GM21367 (cell line): Measurements from ENCODE around the gene DENND5B.
"Not testable (repeated sequence)": the region's sequence is repeated elsewhere in the genome, so short reads cannot be mapped to it uniquely, and the experiment has no call there.

Source experiments
- ATAC-seq: cut with Tn5 transposase; IDR thresholded peaks from one replicate; pipeline ENCODE4 v1.9.1; 2021; ENCODE audit not compliant: unreplicated experiment

Gene DENND5B

DNA sequence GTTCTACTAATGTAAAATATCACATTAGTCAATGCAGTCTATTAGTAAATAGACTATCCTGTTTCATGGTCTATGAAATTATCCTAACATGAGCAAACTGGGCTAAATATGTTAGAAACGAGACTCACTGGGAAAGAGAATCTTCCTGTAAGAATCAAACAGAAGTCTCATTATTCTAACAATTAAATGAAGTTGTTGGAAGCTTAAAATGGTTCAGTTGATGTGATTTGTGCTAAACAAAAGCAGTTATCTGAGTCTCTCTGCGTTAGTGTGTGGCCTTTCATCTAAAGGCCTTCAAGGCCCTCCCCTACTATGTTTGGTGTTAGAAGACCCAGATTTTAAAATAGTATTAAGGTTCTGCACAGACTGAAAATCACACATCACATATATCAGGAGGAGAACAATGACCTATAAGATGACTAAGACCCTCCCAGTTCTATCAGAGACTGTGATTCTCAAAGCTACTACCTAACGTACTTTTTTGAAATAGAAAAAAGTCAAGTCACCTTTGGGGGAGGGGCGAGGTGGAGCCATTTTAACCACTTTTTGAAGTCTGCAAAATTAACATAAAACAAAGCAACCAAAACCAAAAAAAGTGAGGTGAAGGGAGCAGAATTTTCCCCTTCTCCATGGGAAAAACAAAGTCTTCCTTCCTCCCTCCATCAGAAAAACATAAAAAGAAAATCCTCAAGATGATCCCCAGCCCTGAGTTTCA is 82.3 kb downstream of the DENND5B start:
- ATAC-seq, result no peak

DNA sequence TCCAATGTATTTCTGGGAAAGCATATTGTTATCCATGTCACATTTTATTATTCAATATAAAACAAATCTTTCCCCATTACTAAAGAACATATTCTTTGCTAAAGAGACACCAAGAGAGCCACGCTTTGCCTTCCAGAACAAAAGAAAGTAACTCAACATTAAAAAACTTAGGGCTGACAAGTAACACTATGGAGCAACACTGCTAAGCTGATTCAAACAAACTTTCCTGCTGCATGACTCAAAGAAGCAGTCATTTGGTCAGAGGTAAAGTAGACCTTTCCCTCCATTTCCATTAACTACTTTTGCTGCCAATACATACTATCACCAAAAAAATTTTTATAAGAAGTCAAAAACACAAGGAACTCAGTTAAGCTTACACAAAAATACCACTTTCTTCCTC is 83.0 kb downstream of the DENND5B start:
- ATAC-seq, result no peak

- ATAC-seq, result no peak
Measured at GRCh38 chr12:31506515-31507306, 84.2 kb downstream of the DENND5B start.

GRCh38 chr12:31504625-31505222 is 86.2 kb downstream of the DENND5B start:
- ATAC-seq, result no peak

- ATAC-seq, result not testable (repeated sequence)
Measured at GRCh38 chr12:31501014-31501413, 89.9 kb downstream of the DENND5B start.

DNA sequence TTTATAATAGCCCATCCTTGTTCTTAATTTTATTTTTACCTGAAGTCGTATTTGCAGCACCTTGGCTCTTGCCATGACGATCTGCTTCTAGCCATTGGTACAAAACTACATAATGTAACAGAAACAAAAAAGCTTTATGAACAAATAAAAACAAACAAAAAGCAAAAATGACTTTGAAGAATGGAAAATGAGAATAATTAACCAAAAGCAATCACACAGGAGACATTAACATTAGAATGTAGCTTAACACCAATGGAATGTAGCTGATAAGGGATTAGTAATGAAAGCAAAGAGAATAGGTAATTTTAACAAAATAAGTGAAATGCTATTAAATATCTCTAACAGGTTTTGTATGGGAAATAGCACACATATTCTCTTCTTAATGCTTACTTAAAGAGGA is 91.4 kb downstream of the DENND5B start:
- no peak for ATAC-seq

DNA sequence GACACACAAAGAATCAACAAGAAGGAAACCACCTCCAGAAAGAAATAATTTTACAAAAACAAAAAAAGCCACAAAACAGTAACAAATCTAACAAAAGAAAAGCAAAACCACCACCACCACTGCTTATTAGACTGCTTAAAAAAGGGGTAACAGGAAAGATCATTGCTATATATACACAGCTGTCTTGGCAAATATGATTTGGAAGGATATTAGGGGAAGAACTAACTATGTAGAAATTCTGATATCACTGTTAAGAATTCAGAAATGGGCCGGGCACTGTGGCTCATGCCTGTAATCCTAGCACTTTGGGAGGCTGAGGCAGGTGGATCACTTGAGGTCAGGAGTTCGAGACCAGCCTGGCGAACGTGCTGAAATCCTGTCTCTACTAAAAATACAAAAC is 92.5 kb downstream of the DENND5B start:
- no peak for ATAC-seq

- no peak for ATAC-seq
Measured at GRCh38 chr12:31496257-31496656, 94.7 kb downstream of the DENND5B start.

DNA sequence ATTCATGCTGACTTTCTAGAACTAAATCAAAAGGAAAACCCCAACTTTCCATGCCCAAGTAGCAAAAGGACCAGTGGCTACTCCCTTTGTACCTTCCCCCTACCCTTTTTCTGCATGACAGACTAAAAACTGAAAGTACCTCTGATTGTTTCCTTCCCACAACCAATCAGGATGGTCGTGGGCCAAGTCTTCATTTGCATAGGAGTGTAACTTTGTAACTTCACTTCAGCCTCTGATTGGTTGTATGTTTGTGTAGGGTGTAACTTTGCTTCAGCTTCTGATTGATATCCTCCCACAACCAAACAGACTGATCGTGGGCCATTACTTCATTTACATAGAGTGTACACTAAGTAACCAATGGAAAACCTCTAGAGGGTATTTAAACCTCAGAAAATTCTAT is 96.5 kb downstream of the DENND5B start:
- no peak for ATAC-seq

DNA sequence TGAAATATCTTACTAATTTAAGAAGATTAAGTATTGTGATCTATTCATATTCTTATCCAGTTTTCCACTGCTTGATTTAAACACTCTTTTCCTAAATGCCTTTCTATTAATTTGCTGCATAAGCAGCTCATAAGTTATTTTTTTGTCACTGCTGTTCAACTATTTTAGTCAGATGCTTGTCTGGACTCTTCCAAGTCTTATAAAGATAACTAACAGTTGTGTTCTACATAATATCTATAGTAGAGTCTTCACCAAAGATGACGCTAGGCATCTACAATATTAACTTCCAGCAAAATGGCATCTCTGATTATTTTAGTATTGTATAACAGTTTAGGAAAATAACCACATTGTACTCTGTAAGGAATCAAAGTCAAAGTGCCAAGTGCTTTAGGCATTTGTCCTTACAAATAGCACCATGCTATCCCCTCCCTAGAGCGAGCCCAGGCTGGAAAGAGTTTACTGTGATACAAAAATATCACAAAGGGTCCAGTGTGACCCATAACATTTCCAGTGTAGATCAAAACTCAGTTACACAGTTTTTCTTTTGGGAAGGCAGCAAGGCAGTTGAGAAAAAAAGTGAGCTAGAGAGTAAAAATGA is 98.2 kb downstream of the DENND5B start:
- ATAC-seq, result no peak

GRCh38 chr12:31491841-31492598 is 98.9 kb downstream of the DENND5B start:
- no peak for ATAC-seq

DNA sequence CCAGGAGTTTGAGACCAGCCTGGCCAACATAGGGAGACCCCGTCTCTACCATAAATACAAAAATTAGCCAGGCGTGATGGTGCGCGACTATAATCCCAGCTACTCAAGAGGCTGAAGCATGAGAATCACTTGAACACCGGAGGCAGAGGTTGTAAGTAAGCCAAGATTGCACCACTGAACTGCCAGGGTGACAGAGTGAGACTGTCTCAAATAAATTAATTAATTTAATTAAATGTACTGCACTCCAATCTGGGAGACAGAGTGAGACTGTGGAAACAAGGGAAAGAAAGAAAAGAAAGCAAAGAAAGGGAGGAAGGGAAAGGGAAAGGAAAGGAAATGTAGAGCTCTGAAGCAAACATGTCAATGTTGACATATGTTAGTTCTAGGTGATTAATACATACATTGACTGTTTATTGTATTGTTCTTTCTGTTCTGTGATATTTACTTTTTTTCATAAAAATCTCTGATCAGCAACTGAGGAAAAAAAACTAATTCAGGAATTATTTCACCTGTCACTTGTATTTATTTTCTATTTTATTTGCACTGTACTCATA is 99.6 kb downstream of the DENND5B start:
- no peak for ATAC-seq

DNA sequence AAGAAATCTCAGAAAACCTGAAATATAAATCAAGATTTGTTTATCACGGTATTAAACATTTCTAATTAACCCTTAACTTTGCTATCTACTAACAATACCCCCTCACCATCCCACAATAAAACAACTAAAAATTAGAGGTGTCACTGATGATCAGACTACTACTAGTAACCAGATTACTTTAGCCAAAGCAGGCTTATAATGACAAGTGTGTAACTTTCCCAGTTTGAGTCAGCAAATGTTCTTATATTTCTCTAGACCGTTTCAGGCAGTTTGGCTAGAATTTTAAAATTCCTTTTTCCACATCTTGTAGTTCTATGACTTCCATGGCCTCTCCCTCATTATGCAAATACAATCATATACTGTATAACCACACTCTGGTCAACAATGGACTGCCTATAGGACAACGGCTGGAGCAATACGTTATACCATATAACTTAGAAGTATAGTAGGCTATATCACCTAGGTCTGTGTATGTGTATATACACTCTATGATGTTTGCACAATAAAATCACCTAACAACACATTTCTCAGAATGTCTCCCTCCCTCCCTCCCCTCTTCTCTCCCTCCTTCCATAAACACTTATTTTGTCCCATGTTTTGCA is 102.1 kb downstream of the DENND5B start:
- no peak for ATAC-seq

- no peak for ATAC-seq
Measured at GRCh38 chr12:31485571-31485970, 105.4 kb downstream of the DENND5B start.

- ATAC-seq, result no peak
Measured at GRCh38 chr12:31482816-31483215, 108.1 kb downstream of the DENND5B start.

- ATAC-seq, result no peak
Measured at GRCh38 chr12:31481415-31481814, 109.5 kb downstream of the DENND5B start.

- no peak for ATAC-seq
Measured at GRCh38 chr12:31479516-31480210, 111.3 kb downstream of the DENND5B start.

DNA sequence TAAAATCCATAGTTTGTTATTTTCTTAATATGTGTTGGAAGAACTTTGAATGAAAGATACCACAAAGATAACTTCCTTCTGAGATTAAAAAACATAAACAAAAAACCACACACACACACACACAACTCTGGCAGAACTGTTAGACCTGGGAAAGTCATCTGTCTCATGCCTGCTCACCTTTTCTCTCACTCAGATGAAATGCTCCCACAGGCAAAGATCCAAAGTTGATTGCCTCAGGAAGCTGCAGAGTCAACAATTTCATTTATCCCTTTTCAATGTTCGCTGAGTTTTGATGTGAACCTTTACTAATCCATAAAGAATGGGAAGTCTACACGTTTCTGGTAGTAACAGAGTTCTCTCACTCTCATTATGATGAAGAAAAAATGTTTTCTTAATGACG is 112.0 kb downstream of the DENND5B start:
- ATAC-seq, result no peak

DNA sequence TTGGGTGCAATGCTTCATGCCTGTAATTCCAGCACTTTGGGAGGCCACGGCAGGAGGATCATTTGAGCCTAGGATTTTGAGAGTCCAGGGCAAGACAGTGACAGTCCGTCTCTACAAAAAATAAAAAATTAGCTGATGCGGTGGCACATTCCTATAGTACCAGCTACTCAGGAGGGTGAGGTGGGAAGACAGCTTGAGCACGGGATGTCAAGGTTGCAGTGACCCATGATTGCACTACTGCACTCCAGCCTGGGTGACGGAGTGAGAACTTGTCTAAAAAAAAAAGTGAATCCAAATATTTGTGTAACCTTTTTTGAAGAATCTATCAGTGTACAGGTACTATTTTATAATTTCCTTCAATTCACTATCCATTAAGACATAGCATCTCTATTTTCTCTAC is 112.5 kb downstream of the DENND5B start:
- no peak for ATAC-seq

DNA sequence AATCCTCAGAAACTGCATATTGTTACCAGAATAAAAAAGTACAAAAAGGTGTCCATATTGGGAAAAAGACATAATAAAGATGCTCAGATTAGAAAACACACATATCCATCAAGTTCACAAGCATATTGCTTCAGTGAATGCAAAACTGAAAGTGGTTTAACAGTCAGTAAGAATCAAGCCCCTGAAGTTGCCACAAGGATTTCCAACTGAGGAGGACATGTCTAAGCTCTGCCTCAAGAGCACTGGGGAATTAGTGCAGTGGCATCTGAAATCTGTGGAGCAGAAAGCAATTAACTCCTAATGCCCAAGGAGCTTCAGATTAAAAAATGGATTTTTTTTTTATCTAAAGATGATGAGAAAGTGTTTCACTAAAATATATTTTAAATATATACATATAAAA is 113.2 kb downstream of the DENND5B start:
- no peak for ATAC-seq
